WI38 (cell line): Measurements from ENCODE around the gene NCK1.

Experiments used
- H3K4me3 ChIP-seq: 2 replicates; pipeline ENCODE4 v1.5.1; 2011; ENCODE audit warnings: low read depth, mild to moderate bottlenecking, control low read depth, low read length
- CTCF ChIP-seq: IDR thresholded peaks from 2 replicates; pipeline ENCODE4 v1.5.1; 2012; ENCODE audit warnings: low read depth, mild to moderate bottlenecking, control low read depth, low read length

NCK1 gene

DNA sequence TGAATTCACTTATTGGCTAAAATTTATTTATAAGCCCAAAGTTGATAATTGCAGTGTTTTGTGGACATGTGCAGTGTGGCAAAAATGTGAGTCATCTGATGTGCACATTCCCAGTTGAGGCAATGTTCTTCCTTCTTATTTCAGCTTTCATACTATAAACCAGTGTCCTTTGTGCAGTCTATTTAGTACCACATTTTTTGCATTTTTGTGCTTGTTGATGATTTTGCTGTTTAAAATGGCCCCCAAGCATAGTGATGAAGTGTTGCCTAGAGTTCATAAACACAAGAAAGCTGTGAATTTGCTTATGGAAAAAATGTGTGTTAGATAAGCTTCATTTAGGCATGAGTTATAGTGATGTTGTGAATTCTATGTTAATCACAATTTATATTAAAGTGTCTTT is 76.3 kb downstream of the NCK1 start:
- no peak for TF ChIP-seq CTCF
- H3K4me3 ChIP-seq = no peak overlapping the region

DNA sequence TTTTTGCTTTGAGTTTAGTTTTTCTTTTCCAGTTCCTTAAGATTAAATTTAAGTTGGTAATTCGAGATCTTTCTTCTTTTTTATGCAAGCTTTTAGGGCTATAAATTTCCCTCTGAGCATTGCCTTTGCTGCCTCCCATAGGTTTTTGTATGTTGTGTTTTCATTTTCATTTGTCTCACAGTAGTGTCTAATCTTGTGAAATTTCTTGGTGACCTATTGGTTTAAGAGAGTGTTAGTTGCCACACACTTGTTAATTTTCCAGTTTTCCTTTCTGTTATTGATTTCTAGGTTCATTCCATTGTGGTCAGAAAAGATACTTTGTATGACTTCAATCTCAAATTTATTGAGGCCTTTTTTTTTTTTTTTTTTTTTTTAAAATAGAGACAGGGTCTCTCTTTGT is 77.5 kb downstream of the NCK1 start:
- no peak for TF ChIP-seq CTCF
- H3K4me3 ChIP-seq = no peak overlapping the region

GRCh38 chr3:136942803-136943202 is 80.8 kb downstream of the NCK1 start:
- TF ChIP-seq CTCF = no peak
- H3K4me3 ChIP-seq = no peak overlapping the region

- TF ChIP-seq CTCF = no peak
- no peak overlapping the region for H3K4me3 ChIP-seq
Observed at GRCh38 chr3:136943436-136943835, 81.4 kb downstream of the NCK1 start.

DNA sequence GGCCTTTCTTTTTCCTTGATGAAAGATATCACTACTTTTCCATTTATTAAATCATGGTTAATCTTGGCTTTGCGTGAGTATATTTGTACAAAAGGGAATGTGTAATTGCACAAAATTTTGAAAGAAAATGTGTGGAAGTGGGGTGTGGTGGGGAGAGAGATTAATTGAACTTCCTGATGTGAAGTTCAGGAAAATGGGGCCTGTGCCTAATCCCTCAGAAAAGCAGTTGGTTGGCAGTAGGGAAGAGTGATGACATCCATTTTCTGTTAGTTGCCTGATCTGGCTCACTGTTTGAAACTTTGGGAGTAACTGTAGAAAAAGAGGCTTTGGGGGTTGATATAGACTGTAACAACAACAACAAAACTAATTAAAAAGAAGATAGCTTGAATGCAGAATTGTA is 85.0 kb downstream of the NCK1 start:
- H3K4me3 ChIP-seq = no peak overlapping the region
- TF ChIP-seq CTCF = no peak

- no peak for TF ChIP-seq CTCF
- no peak overlapping the region for H3K4me3 ChIP-seq
Observed at GRCh38 chr3:136947477-136947876, 85.5 kb downstream of the NCK1 start.

GRCh38 chr3:136949146-136949545 is 87.1 kb downstream of the NCK1 start:
- TF ChIP-seq CTCF = no peak
- H3K4me3 ChIP-seq = no peak overlapping the region

DNA sequence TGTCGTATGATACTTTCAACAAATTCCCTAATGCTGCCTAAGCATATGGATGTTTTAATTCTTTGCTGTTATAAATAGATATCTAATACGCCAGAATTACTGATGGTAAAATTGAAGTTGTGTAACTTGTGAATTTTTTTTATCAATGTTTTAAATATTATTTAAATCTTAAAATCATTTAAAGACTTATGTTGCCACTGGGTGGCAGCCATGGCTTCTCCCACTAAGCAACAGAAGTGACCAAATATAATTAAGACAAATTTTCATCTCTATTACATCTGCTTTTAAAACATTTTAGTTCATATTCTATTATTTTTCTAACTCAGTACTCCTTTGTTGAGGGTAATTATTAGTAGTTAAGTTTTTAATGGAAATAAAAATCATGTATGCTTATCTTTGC is 87.7 kb downstream of the NCK1 start:
- H3K4me3 ChIP-seq = no peak overlapping the region

More for the DNA sequence above, 87.7 kb downstream of the NCK1 start:
- TF ChIP-seq CTCF = no peak
